Measurements from ENCODE around the gene DGKK. TPM values are rescaled to one million over a fixed set of nuclear protein-coding genes. Genes with fewer than 3 reads are reported as not detected.

Gene DGKK
- total and polyA plus RNA-seq, 2 of the 4 experiments (the other 2 are of a cell fraction), result not detected

DNA sequence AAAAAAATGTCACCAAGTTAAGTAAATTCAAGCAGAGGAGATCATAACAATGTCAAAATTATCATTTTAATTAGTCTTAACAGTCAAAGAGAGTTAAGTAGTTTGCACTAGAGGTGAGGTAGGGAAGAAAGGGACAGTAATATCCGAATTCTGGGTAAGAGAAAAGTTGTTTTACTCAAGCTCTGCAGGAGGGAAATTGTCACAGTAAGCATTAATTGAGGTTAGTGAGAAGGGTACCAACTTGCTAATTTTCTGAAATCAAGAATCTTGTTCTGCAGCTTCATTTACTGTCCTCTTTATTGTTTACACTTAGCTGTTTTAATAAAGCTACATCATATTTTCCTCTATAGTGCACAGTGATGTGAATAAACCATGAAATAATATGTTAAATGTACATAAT lies 11.0 kb downstream of the DGKK start:
- Histone ChIP-seq H3K14ac (replicated peaks; ENCODE audit: low read depth, low read length) (no peak overlapping the region), H3K9me3 (ENCODE audit: control insufficient read depth, insufficient read depth, low read length) (no peaks in the 10 kb centered on the region), H2BK15ac (ENCODE audit: low read depth, low read length) (no peak overlapping the region), H3K4me1 (ENCODE audit: control insufficient read depth, insufficient read depth, low read length) (no peaks in the 10 kb centered on the region), H2BK5ac (ENCODE audit: low read depth, low read length, poor library complexity, severe bottlenecking) (no peak overlapping the region), H3K36me3 (ENCODE audit: control insufficient read depth, insufficient read depth, low read length) (no peaks in the 10 kb centered on the region), H3K9ac (ENCODE audit: low read depth, low read length) (no peak overlapping the region), H3K18ac (ENCODE audit: low read depth, low read length) (no peak overlapping the region), H4K20me1 (ENCODE audit: insufficient read depth, low read length) (no peaks in the 10 kb centered on the region), H3K27ac (ENCODE audit: insufficient read depth, low read length) (no peak overlapping the region), H3K4me2 (ENCODE audit: low read depth, low read length) (no peak overlapping the region), H4K5ac (ENCODE audit: low read depth, low read length) (no peak overlapping the region), H2AK5ac (ENCODE audit: low read depth, low read length) (no peak overlapping the region), H3K4ac (ENCODE audit: low read depth, low read length) (no peak overlapping the region), H3K56ac (ENCODE audit: extremely low read depth, insufficient read depth, low read length) (no peak overlapping the region), H2BK20ac (ENCODE audit: low read depth, low read length) (no peak overlapping the region), H3K9me1 (ENCODE audit: insufficient read depth, low read length) (no peaks in the 10 kb centered on the region), H3K79me1 (ENCODE audit: low read depth in 1 of 2, low read length in 2 of 2) (no peaks in the 10 kb centered on the region), H2AK9ac (replicated peaks; ENCODE audit: low read depth, low read length, poor library complexity) (no peak overlapping the region), H3K4me3 (ENCODE audit: insufficient read depth, low read depth, low read length) (no peak overlapping the region), H4K91ac (ENCODE audit: insufficient read depth, low read depth, low read length) (no peak overlapping the region), H3K23ac (ENCODE audit: low read depth, low read length) (no peak overlapping the region), H2BK120ac (ENCODE audit: low read depth, low read length) (no peak overlapping the region), H4K8ac (ENCODE audit: low read depth in 2 of 2, low read length in 2 of 2) (no peak overlapping the region), H3K27me3 (ENCODE audit: control insufficient read depth, insufficient read depth, low read length) (peaks cover 2% of the 10 kb centered on the region), H2AFZ (replicated peaks; ENCODE audit: low read length, poor library complexity) (no peak overlapping the region)
- no CpG with 5 or more reads among the region's 1 CpG for WGBS, 2 experiments (ENCODE audit: extremely low coverage in 2 of 2, insufficient read length in 1 of 2)
- DNase-seq, result no peak
- in situ Hi-C loops (cut with MboI; ENCODE audit: low sequenced_read_pairs), result no loop called here
- intact Hi-C loops (cut with micrococcal nuclease), result no loop called here
- ChIA-PET POLR2A (ENCODE audit: unreplicated experiment) (interaction anchor here (0.5 kb wide), 1 partner anchor 1886 kb away, joined by 3 read pairs; no protein-coding TSS in a partner anchor), CTCF (no interaction called here)
- dilution Hi-C loops (cut with HindIII; ENCODE audit: low sequenced_read_pairs, unreplicated experiment), result no loop called here
- no TSS peak for BruUV-seq (replicated peaks)
- peak; percentile 70 for TF ChIP-seq MAFK (IDR thresholded peaks at IDR 0.05; ENCODE audit: low read depth, low read length)
- no peak for TF ChIP-seq CEBPB (IDR thresholded peaks at IDR 0.05; ENCODE audit: low read depth, low read length)
- no peak for TF ChIP-seq NFE2L2 (IDR thresholded peaks at IDR 0.05; ENCODE audit: low read depth, low read length)
- TF ChIP-seq, protein P1, sequence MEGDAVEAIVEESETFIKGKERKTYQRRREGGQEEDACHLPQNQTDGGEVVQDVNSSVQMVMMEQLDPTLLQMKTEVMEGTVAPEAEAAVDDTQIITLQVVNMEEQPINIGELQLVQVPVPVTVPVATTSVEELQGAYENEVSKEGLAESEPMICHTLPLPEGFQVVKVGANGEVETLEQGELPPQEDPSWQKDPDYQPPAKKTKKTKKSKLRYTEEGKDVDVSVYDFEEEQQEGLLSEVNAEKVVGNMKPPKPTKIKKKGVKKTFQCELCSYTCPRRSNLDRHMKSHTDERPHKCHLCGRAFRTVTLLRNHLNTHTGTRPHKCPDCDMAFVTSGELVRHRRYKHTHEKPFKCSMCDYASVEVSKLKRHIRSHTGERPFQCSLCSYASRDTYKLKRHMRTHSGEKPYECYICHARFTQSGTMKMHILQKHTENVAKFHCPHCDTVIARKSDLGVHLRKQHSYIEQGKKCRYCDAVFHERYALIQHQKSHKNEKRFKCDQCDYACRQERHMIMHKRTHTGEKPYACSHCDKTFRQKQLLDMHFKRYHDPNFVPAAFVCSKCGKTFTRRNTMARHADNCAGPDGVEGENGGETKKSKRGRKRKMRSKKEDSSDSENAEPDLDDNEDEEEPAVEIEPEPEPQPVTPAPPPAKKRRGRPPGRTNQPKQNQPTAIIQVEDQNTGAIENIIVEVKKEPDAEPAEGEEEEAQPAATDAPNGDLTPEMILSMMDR (conservative IDR thresholded peaks at IDR 0.05; ENCODE audit: low read depth, low read length), result no peak
- no peak for TF ChIP-seq MXI1 (IDR thresholded peaks at IDR 0.05; ENCODE audit: borderline replicate concordance, low read depth, low read length)
- ATAC-seq (ENCODE audit: low read depth), result no peak

Measured in IMR-90 (cell line).